ENCODE measurements around the gene ETV3. TPM values are rescaled to one million over a fixed set of nuclear protein-coding genes. Genes with fewer than 3 reads are reported as not detected.
A peak's percentile ranks its signal among the peaks of the same experiment; 100 is the strongest.

ETV3 gene
- total RNA-seq, 1 experiment from 2014 or later: 7.9 TPM

GRCh38 chr1:157161901-157162300 lies 23.7 kb upstream of the ETV3 start:
- no peak for DNase-seq (ENCODE audit: low read depth)

GRCh38 chr1:157158967-157159366 lies 20.8 kb upstream of the ETV3 start:
- DNase-seq (ENCODE audit: low read depth): no peak

- peak; percentile 20 for DNase-seq (ENCODE audit: low read depth)
Measured at GRCh38 chr1:157157501-157158190, 19.5 kb upstream of the ETV3 start.

- DNase-seq (ENCODE audit: low read depth): peak; percentile 50
Measured at GRCh38 chr1:157156058-157156541, 17.9 kb upstream of the ETV3 start.

- peak; percentile 25 for DNase-seq (ENCODE audit: low read depth)
Measured at GRCh38 chr1:157155658-157156057, 17.5 kb upstream of the ETV3 start.

- DNase-seq (ENCODE audit: low read depth): peak; percentile 68
Measured at GRCh38 chr1:157154940-157155514, 16.8 kb upstream of the ETV3 start.

GRCh38 chr1:157154291-157154690 lies 16.1 kb upstream of the ETV3 start:
- peak; percentile 41 for DNase-seq (ENCODE audit: low read depth)

GRCh38 chr1:157153746-157154145 lies 15.6 kb upstream of the ETV3 start:
- DNase-seq (ENCODE audit: low read depth): no peak

- DNase-seq (ENCODE audit: low read depth): no peak
Measured at GRCh38 chr1:157152510-157152909, 14.3 kb upstream of the ETV3 start.

GRCh38 chr1:157151506-157151905 lies 13.3 kb upstream of the ETV3 start:
- no peak for DNase-seq (ENCODE audit: low read depth)

- DNase-seq (ENCODE audit: low read depth): no peak
Measured at GRCh38 chr1:157151073-157151472, 12.9 kb upstream of the ETV3 start.

GRCh38 chr1:157150631-157151030 lies 12.4 kb upstream of the ETV3 start:
- no peak for DNase-seq (ENCODE audit: low read depth)

- peak; percentile 67 for DNase-seq (ENCODE audit: low read depth)
Measured at GRCh38 chr1:157147906-157148700, 9.9 kb upstream of the ETV3 start.

- no peak for DNase-seq (ENCODE audit: low read depth)
Measured at GRCh38 chr1:157147037-157147436, 8.8 kb upstream of the ETV3 start.

- no peak for DNase-seq (ENCODE audit: low read depth)
Measured at GRCh38 chr1:157146244-157146643, 8.0 kb upstream of the ETV3 start.

- DNase-seq (ENCODE audit: low read depth): no peak
Measured at GRCh38 chr1:157145076-157145475, 6.9 kb upstream of the ETV3 start.

- no peak for DNase-seq (ENCODE audit: low read depth)
Measured at GRCh38 chr1:157144509-157144908, 6.3 kb upstream of the ETV3 start.

GRCh38 chr1:157142765-157143423 lies 4.7 kb upstream of the ETV3 start:
- DNase-seq (ENCODE audit: low read depth): no peak

- no peak for DNase-seq (ENCODE audit: low read depth)
Measured at GRCh38 chr1:157142201-157142600, 4.0 kb upstream of the ETV3 start.

- DNase-seq (ENCODE audit: low read depth): no peak
Measured at GRCh38 chr1:157141212-157141855, 3.1 kb upstream of the ETV3 start.

- no peak for DNase-seq (ENCODE audit: low read depth)
Measured at GRCh38 chr1:157140063-157140588, 1.9 kb upstream of the ETV3 start.
